KOPT-K1 (cell line): ENCODE measurements around the gene SPATC1L.

Source experiments
- H3K27ac ChIP-seq: fragments of 200-600 bp; sonication (generic); 2 replicates; pipeline ENCODE4 v1.5.1; 2016; ENCODE audit warnings: antibody characterized with exemption, mild to moderate bottlenecking, low read depth, low read length; ENCODE audit not compliant: poor library complexity, severe bottlenecking
- H3K36me3 ChIP-seq: fragments of 200-600 bp; sonication (generic); 2 replicates; pipeline ENCODE4 v1.5.1; 2017; ENCODE audit warnings: antibody characterized with exemption, mild to moderate bottlenecking, low read length, moderate library complexity; ENCODE audit not compliant: insufficient read depth
- H3K9me3 ChIP-seq: fragments of 200-600 bp; sonication (generic); 2 replicates; pipeline ENCODE4 v1.5.1; 2017; ENCODE audit warnings: antibody characterized with exemption, low read length, mild to moderate bottlenecking; ENCODE audit not compliant: insufficient read depth, poor library complexity, severe bottlenecking

Gene SPATC1L

GRCh38 chr21:46135782-46136395 is 48.4 kb downstream of the SPATC1L start:
- H3K36me3 ChIP-seq, result no peaks in the 10 kb centered on the region
- no peaks in the 10 kb centered on the region for H3K9me3 ChIP-seq
- no peak overlapping the region for H3K27ac ChIP-seq

- H3K36me3 ChIP-seq, result no peaks in the 10 kb centered on the region
- H3K27ac ChIP-seq, result no peak overlapping the region
- H3K9me3 ChIP-seq, result no peaks in the 10 kb centered on the region
Measured at GRCh38 chr21:46131838-46132651, 52.2 kb downstream of the SPATC1L start.

- H3K36me3 ChIP-seq, result no peaks in the 10 kb centered on the region
- no peaks in the 10 kb centered on the region for H3K9me3 ChIP-seq
- H3K27ac ChIP-seq, result no peak overlapping the region
Measured at GRCh38 chr21:46131588-46131837, 52.7 kb downstream of the SPATC1L start.

GRCh38 chr21:46130831-46131587 is 53.2 kb downstream of the SPATC1L start:
- H3K9me3 ChIP-seq, result no peaks in the 10 kb centered on the region
- H3K36me3 ChIP-seq, result no peaks in the 10 kb centered on the region
- no peak overlapping the region for H3K27ac ChIP-seq

- Histone ChIP-seq H3K27ac (no peak overlapping the region), H3K9me3 (no peaks in the 10 kb centered on the region), H3K36me3 (no peaks in the 10 kb centered on the region)
Measured at GRCh38 chr21:46129846-46130651, 54.2 kb downstream of the SPATC1L start.

GRCh38 chr21:46128933-46129571 is 55.2 kb downstream of the SPATC1L start:
- Histone ChIP-seq H3K9me3 (no peaks in the 10 kb centered on the region), H3K36me3 (no peaks in the 10 kb centered on the region), H3K27ac (no peak overlapping the region)

- Histone ChIP-seq H3K9me3 (no peaks in the 10 kb centered on the region), H3K27ac (no peak overlapping the region), H3K36me3 (no peaks in the 10 kb centered on the region)
Measured at GRCh38 chr21:46128106-46128932, 55.9 kb downstream of the SPATC1L start.

GRCh38 chr21:46127239-46128105 is 56.8 kb downstream of the SPATC1L start:
- H3K36me3 ChIP-seq, result no peaks in the 10 kb centered on the region
- H3K9me3 ChIP-seq, result no peaks in the 10 kb centered on the region
- no peak overlapping the region for H3K27ac ChIP-seq

- H3K36me3 ChIP-seq, result no peaks in the 10 kb centered on the region
- H3K27ac ChIP-seq, result no peak overlapping the region
- no peaks in the 10 kb centered on the region for H3K9me3 ChIP-seq
Measured at GRCh38 chr21:46126309-46127238, 57.7 kb downstream of the SPATC1L start.

- Histone ChIP-seq H3K9me3 (no peaks in the 10 kb centered on the region), H3K27ac (no peak overlapping the region), H3K36me3 (no peaks in the 10 kb centered on the region)
Measured at GRCh38 chr21:46125846-46126301, 58.4 kb downstream of the SPATC1L start.

GRCh38 chr21:46124926-46125845 is 59.1 kb downstream of the SPATC1L start:
- Histone ChIP-seq H3K9me3 (no peaks in the 10 kb centered on the region), H3K27ac (no peak overlapping the region), H3K36me3 (no peaks in the 10 kb centered on the region)
